Fibroblast of villous mesenchyme (primary cell): ENCODE measurements around the gene NOTCH1. TPM values are rescaled to one million over a fixed set of nuclear protein-coding genes. Genes with fewer than 3 reads are reported as not detected.

Experiments
- DNase-seq: peaks from one replicate; pipeline ENCODE4 v3.0.0-alpha.2; 2010; ENCODE audit warnings: low read depth
- H3K4me3 ChIP-seq: 2 replicates; pipeline ENCODE4 v1.5.1; 2011; ENCODE audit warnings: low read depth, mild to moderate bottlenecking, low read length
- total RNA-seq: library from RNA; depleted of rRNA; stranded (reverse); fragments of >200 nt; gene quantifications from 2 replicates; pipeline ENCODE4 v1.2.3, GENCODE V29; 2012
- TF ChIP-seq, protein P1 (sequence below): IDR thresholded peaks from 2 replicates; pipeline ENCODE4 v1.5.1; 2012; ENCODE audit warnings: low read depth, mild to moderate bottlenecking, low read length; ENCODE audit not compliant: insufficient read depth

NOTCH1 gene
- total RNA-seq, 1 donor, result 36.7 TPM

GRCh38 chr9:136517950-136518349 lies 27.9 kb downstream of the NOTCH1 start:
- no peak for DNase-seq
- no peak overlapping the region for H3K4me3 ChIP-seq
- TF ChIP-seq, protein P1, sequence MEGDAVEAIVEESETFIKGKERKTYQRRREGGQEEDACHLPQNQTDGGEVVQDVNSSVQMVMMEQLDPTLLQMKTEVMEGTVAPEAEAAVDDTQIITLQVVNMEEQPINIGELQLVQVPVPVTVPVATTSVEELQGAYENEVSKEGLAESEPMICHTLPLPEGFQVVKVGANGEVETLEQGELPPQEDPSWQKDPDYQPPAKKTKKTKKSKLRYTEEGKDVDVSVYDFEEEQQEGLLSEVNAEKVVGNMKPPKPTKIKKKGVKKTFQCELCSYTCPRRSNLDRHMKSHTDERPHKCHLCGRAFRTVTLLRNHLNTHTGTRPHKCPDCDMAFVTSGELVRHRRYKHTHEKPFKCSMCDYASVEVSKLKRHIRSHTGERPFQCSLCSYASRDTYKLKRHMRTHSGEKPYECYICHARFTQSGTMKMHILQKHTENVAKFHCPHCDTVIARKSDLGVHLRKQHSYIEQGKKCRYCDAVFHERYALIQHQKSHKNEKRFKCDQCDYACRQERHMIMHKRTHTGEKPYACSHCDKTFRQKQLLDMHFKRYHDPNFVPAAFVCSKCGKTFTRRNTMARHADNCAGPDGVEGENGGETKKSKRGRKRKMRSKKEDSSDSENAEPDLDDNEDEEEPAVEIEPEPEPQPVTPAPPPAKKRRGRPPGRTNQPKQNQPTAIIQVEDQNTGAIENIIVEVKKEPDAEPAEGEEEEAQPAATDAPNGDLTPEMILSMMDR, result no peak

- TF ChIP-seq, protein P1, result no peak
- H3K4me3 ChIP-seq, result no peak overlapping the region
- no peak for DNase-seq
Measured at GRCh38 chr9:136517012-136517743, 28.7 kb downstream of the NOTCH1 start.

- no peak for DNase-seq
- TF ChIP-seq, protein P1, result no peak
- no peak overlapping the region for H3K4me3 ChIP-seq
Measured at GRCh38 chr9:136516191-136516654, 29.6 kb downstream of the NOTCH1 start.

- TF ChIP-seq, protein P1, result no peak
- no peak overlapping the region for H3K4me3 ChIP-seq
- no peak for DNase-seq
Measured at GRCh38 chr9:136515276-136515675, 30.6 kb downstream of the NOTCH1 start.

- no peak overlapping the region for H3K4me3 ChIP-seq
- TF ChIP-seq, protein P1, result no peak
- DNase-seq, result no peak
Measured at GRCh38 chr9:136514022-136514714, 31.7 kb downstream of the NOTCH1 start.

GRCh38 chr9:136513191-136513590 lies 32.7 kb downstream of the NOTCH1 start:
- H3K4me3 ChIP-seq, result no peak overlapping the region
- DNase-seq, result no peak
- TF ChIP-seq, protein P1, result no peak
